ENCODE results near the gene PSMD4.
A peak's percentile ranks its signal among the peaks of the same experiment; 100 is the strongest.
"Not testable (repeated sequence)": the region's sequence is repeated elsewhere in the genome, so short reads cannot be mapped to it uniquely, and the experiment has no call there.

Gene PSMD4

DNA sequence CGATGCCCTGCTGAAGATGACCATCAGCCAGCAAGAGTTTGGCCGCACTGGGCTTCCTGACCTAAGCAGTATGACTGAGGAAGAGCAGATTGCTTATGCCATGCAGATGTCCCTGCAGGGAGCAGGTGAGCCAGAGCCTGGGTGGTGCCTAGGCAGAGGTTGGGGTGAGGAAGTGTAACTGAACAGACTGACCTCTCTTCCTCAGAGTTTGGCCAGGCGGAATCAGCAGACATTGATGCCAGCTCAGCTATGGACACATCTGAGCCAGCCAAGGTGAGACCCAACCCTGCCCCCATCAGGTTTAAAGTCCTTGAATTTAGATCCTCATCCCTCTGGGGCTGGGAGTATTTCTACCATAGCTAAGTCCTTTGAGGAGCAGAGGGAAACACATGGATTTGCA is 11.8 kb downstream of the PSMD4 start (continued):
- TF ChIP-seq ZNF561 (tag by site-specific recombination; IDR thresholded peaks at IDR 0.05; ENCODE audit: borderline replicate concordance) (no peak), ZNF560 (tag by site-specific recombination; IDR thresholded peaks at IDR 0.05; ENCODE audit: borderline replicate concordance) (no peak)

DNA sequence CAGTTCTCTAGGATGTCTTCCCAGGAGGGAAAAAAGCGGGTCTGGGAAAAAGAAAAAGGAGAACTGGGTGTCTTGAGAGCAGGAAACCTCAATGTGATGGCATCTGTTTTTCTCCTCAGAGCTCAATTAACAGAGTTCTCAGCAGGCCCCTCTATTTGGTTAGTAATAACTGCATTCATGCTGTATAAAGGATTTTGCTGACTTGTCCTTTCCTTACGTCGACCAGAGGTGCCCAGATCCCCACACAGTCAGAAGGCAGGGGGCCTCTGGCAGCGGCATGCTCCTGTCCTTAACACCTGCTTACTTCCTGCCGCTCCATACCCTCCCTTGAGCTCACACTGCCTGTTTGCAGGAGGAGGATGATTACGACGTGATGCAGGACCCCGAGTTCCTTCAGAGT is 12.3 kb downstream of the PSMD4 start:
- Histone ChIP-seq H3K36me3 (ENCODE audit: control insufficient read depth in 2 of 2, insufficient read depth in 1 of 2, low read length in 2 of 2) (peaks cover 42 to 77% of the 10 kb centered on the region in 2 experiments; a peak in 2 of 3 replicates), H3K4me1 (ENCODE audit: control insufficient read depth, insufficient read depth, low read length) (no peaks in the 10 kb centered on the region), H3K4me3 (ENCODE audit: low read depth, low read length) (no peak overlapping the region), H3K9me3 (ENCODE audit: control insufficient read depth, insufficient read depth, low read depth, low read length) (no peaks in the 10 kb centered on the region), H3K27ac (ENCODE audit: extremely low read depth, low read depth, low read length) (no peak overlapping the region)
- POLR2A ChIA-PET, result interaction anchor here (0.5 to 2.8 kb wide), 2 partner anchors 15 to 167 kb away, joined by 5 to 13 read pairs; partner anchors contain the start of gene ZNF687
- TF ChIP-seq SCRT1 (tag by site-specific recombination; IDR thresholded peaks at IDR 0.05; ENCODE audit: borderline replicate concordance), result no peak
- TF ChIP-seq ZNF600 (tag by site-specific recombination; IDR thresholded peaks at IDR 0.05), result peak; percentile 77
- TF ChIP-seq, protein P1, sequence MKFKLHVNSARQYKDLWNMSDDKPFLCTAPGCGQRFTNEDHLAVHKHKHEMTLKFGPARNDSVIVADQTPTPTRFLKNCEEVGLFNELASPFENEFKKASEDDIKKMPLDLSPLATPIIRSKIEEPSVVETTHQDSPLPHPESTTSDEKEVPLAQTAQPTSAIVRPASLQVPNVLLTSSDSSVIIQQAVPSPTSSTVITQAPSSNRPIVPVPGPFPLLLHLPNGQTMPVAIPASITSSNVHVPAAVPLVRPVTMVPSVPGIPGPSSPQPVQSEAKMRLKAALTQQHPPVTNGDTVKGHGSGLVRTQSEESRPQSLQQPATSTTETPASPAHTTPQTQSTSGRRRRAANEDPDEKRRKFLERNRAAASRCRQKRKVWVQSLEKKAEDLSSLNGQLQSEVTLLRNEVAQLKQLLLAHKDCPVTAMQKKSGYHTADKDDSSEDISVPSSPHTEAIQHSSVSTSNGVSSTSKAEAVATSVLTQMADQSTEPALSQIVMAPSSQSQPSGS (tag by site-specific recombination; IDR thresholded peaks at IDR 0.05; ENCODE audit: low read depth), result no peak
- no peak for TF ChIP-seq ZSCAN30 (tag by site-specific recombination; IDR thresholded peaks at IDR 0.05)
- TF ChIP-seq REPIN1 (tag by site-specific recombination; IDR thresholded peaks at IDR 0.05; ENCODE audit: low read depth), result no peak
- TF ChIP-seq, protein P2, sequence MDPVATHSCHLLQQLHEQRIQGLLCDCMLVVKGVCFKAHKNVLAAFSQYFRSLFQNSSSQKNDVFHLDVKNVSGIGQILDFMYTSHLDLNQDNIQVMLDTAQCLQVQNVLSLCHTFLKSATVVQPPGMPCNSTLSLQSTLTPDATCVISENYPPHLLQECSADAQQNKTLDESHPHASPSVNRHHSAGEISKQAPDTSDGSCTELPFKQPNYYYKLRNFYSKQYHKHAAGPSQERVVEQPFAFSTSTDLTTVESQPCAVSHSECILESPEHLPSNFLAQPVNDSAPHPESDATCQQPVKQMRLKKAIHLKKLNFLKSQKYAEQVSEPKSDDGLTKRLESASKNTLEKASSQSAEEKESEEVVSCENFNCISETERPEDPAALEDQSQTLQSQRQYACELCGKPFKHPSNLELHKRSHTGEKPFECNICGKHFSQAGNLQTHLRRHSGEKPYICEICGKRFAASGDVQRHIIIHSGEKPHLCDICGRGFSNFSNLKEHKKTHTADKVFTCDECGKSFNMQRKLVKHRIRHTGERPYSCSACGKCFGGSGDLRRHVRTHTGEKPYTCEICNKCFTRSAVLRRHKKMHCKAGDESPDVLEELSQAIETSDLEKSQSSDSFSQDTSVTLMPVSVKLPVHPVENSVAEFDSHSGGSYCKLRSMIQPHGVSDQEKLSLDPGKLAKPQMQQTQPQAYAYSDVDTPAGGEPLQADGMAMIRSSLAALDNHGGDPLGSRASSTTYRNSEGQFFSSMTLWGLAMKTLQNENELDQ (tag by site-specific recombination; IDR thresholded peaks at IDR 0.05; ENCODE audit: low read depth), result no peak
- no peak for TF ChIP-seq KLF16 (tag by site-specific recombination; IDR thresholded peaks at IDR 0.05)
- CTCF ChIA-PET, result no interaction called here

DNA sequence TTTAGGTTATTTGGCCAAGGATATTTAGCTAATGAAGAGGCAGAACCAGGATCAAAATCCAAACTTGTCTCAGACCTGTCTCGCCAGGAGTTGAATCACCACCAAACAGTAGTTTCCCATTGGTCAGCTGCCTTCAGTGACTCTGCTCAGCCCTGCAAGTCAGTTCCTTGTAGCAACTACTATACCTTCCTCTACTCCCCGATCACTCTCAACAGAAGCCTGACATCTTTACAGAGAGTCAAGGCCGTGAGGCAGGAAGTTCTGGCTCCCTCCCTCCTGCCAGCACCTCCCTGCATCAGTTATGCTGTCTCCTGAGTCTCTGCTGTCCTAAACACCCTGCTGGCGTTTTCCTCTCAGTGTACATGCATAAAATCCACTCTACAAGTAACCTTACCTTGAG is 13.2 kb downstream of the PSMD4 start:
- Histone ChIP-seq H3K27ac (ENCODE audit: extremely low read depth, low read depth, low read length) (no peak overlapping the region), H3K36me3 (ENCODE audit: control insufficient read depth in 2 of 2, insufficient read depth in 1 of 2, low read length in 2 of 2) (peaks cover 38 to 68% of the 10 kb centered on the region in 2 experiments; a peak in 2 of 3 replicates), H3K4me3 (ENCODE audit: low read depth, low read length) (no peak overlapping the region), H3K4me1 (ENCODE audit: control insufficient read depth, insufficient read depth, low read length) (no peaks in the 10 kb centered on the region), H3K9me3 (ENCODE audit: control insufficient read depth, insufficient read depth, low read depth, low read length) (no peaks in the 10 kb centered on the region)
- TF ChIP-seq ZBTB17 (tag by site-specific recombination; IDR thresholded peaks at IDR 0.05), result peak; percentile 66
- no peak for TF ChIP-seq SP7 (tag by site-specific recombination; IDR thresholded peaks at IDR 0.05)
- TF ChIP-seq ZNF600 (tag by site-specific recombination; IDR thresholded peaks at IDR 0.05), result peak; percentile 74
- POLR2A ChIA-PET, result interaction anchor here (2.8 kb wide), 1 partner anchor 14 kb away, joined by 13 read pairs; the partner anchor contains the start of gene ZNF687
- CTCF ChIA-PET, result interaction anchor here (0.7 kb wide), 1 partner anchor 76 kb away, joined by 3 read pairs; no protein-coding TSS in a partner anchor

DNA sequence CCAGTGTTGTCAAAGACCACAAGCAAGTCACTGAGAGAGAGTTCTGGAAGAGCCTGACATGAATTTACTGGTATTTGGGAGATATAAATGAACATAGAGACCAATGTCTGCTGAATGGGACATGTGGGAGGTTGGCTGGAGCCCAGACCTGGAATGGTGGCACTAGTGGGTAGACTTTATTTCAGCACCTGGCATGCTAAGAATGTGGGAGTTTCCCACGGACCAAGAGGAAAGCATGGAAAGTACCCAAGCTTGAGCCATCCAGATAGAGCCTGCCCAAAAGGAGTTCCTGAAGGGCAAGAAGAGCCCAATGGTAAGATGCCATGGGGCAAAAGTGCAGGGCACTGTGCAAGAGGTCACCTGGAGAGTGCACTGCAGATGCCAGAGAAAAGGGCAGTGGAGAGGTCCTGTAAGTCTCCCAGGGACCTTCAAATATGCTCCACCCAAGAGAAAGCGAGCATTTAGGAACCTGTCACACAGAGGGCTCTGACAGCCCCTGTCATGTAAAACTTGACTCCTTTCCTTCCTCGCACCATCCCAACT is 19.5 kb downstream of the PSMD4 start:
- H3K9me3 ChIP-seq (ENCODE audit: control insufficient read depth, insufficient read depth, low read depth, low read length), result no peaks in the 10 kb centered on the region
- no peak overlapping the region for H3K27ac ChIP-seq (ENCODE audit: extremely low read depth, low read depth, low read length)
- CTCF ChIA-PET, result interaction anchor here (0.5 kb wide), 1 partner anchor 71 kb away, joined by 3 read pairs; no protein-coding TSS in a partner anchor
- no peak for TF ChIP-seq ZNF169 (tag by site-specific recombination; IDR thresholded peaks at IDR 0.05)
- TF ChIP-seq, protein P2 (tag by site-specific recombination; IDR thresholded peaks at IDR 0.05; ENCODE audit: low read depth), result no peak
- TF ChIP-seq ZFHX2 (tag by site-specific recombination; conservative IDR thresholded peaks at IDR 0.05), result 0 out of 2 replicates have a peak, but pooled peaks have one; percentile 11
- H3K36me3 ChIP-seq (ENCODE audit: control insufficient read depth in 2 of 2, insufficient read depth in 1 of 2, low read length in 2 of 2), result peaks cover 11 to 20% of the 10 kb centered on the region in 2 experiments; a peak in 2 of 3 replicates
- POLR2A ChIA-PET, result interaction anchor here (0.7 kb wide), 1 partner anchor 13 kb away, joined by 3 read pairs; no protein-coding TSS in a partner anchor
- H3K4me3 ChIP-seq (ENCODE audit: low read depth, low read length), result no peak overlapping the region
- H3K4me1 ChIP-seq (ENCODE audit: control insufficient read depth, insufficient read depth, low read length), result no peaks in the 10 kb centered on the region

DNA sequence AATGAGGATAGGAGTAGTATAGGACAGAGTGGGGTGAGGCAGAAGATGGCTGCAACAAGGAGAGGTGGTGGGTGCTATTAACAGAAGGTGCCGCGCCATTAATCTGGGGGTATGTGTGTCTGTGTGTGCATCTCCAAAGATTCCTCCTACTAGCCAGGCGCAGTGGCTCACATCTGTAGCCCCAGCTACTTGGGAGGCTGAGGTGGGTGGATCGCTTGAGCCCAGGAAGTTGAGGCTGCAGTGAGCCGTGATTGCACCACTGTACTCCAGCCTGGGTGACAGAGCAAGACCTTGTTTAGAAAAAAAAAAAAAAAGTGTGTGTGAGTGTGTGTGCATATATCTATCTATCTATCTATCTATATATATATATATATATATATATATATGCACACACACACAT is 20.8 kb downstream of the PSMD4 start:
- POLR2A ChIA-PET; H3K4me1 ChIP-seq (ENCODE audit: control insufficient read depth, insufficient read depth, low read length); H3K4me3 ChIP-seq (ENCODE audit: low read depth, low read length); H3K9me3 ChIP-seq (ENCODE audit: control insufficient read depth, insufficient read depth, low read depth, low read length); H3K27ac ChIP-seq (ENCODE audit: extremely low read depth, low read depth, low read length); CTCF ChIA-PET: not testable (repeated sequence)
- H3K36me3 ChIP-seq (ENCODE audit: control insufficient read depth in 2 of 2, insufficient read depth in 1 of 2, low read length in 2 of 2), result peaks cover 0 to 14% of the 10 kb centered on the region in 2 experiments; a peak in 2 of 3 replicates

All from HEK293 (cell line).